Measurements from ENCODE around the gene SUSD3.

The SUSD3 gene

GRCh38 chr9:93041108-93041802, 17.2 kb upstream of the SUSD3 start:
- no peak overlapping the region for H3K4me3 ChIP-seq (ENCODE audit: low read length)
- H3K9me3 ChIP-seq (ENCODE audit: insufficient read depth, low read length), result no peaks in the 10 kb centered on the region
- no peaks in the 10 kb centered on the region for H3K36me3 ChIP-seq (replicated peaks; ENCODE audit: low read depth, low read length)
- H2AFZ ChIP-seq (ENCODE audit: low read depth, low read length), result peak overlapping the region; percentile 41; the same call in 1 of the 2 replicates
- peaks cover 13% of the 10 kb centered on the region for H3K4me1 ChIP-seq (ENCODE audit: low read length)
- no peak overlapping the region for H3K9ac ChIP-seq (ENCODE audit: low read length)
- H3K4me2 ChIP-seq (ENCODE audit: low read length), result no peak overlapping the region
- H3K27me3 ChIP-seq (ENCODE audit: low read depth, low read length), result no peaks in the 10 kb centered on the region
- H4K20me1 ChIP-seq (ENCODE audit: insufficient read depth, low read length), result no peaks in the 10 kb centered on the region
- H3K79me2 ChIP-seq (ENCODE audit: low read length), result no peaks in the 10 kb centered on the region
- no peak for TF ChIP-seq EZH2phosphoT487 (IDR thresholded peaks at IDR 0.05; ENCODE audit: low read depth)
- no peak overlapping the region for H3K27ac ChIP-seq (ENCODE audit: low read length)

GRCh38 chr9:93043122-93043521, 15.4 kb upstream of the SUSD3 start:
- no peak overlapping the region for H3K27ac ChIP-seq (ENCODE audit: low read length)
- H3K79me2 ChIP-seq (ENCODE audit: low read length), result no peaks in the 10 kb centered on the region
- no peak overlapping the region for H2AFZ ChIP-seq (ENCODE audit: low read depth, low read length)
- no peaks in the 10 kb centered on the region for H3K27me3 ChIP-seq (ENCODE audit: low read depth, low read length)
- H3K4me3 ChIP-seq (ENCODE audit: low read length), result no peak overlapping the region
- no peak overlapping the region for H3K9ac ChIP-seq (ENCODE audit: low read length)
- no peak overlapping the region for H3K4me2 ChIP-seq (ENCODE audit: low read length)
- H4K20me1 ChIP-seq (ENCODE audit: insufficient read depth, low read length), result no peaks in the 10 kb centered on the region
- no peaks in the 10 kb centered on the region for H3K9me3 ChIP-seq (ENCODE audit: insufficient read depth, low read length)
- H3K36me3 ChIP-seq (replicated peaks; ENCODE audit: low read depth, low read length), result no peaks in the 10 kb centered on the region
- no peak for TF ChIP-seq EZH2phosphoT487 (IDR thresholded peaks at IDR 0.05; ENCODE audit: low read depth)
- TF ChIP-seq CTCF (IDR thresholded peaks at IDR 0.05; ENCODE audit: low read depth, low read length), result no peak
- peaks cover 8% of the 10 kb centered on the region for H3K4me1 ChIP-seq (ENCODE audit: low read length)

GRCh38 chr9:93045521-93045920, 13.0 kb upstream of the SUSD3 start:
- Histone ChIP-seq H3K36me3 (replicated peaks; ENCODE audit: low read depth, low read length) (no peaks in the 10 kb centered on the region), H3K27me3 (ENCODE audit: low read depth, low read length) (no peaks in the 10 kb centered on the region), H2AFZ (ENCODE audit: low read depth, low read length) (no peak overlapping the region), H3K79me2 (ENCODE audit: low read length) (no peaks in the 10 kb centered on the region), H3K9me3 (ENCODE audit: insufficient read depth, low read length) (no peaks in the 10 kb centered on the region), H3K9ac (ENCODE audit: low read length) (no peak overlapping the region), H3K4me3 (ENCODE audit: low read length) (no peak overlapping the region), H3K4me2 (ENCODE audit: low read length) (no peak overlapping the region), H3K4me1 (ENCODE audit: low read length) (no peaks in the 10 kb centered on the region), H4K20me1 (ENCODE audit: insufficient read depth, low read length) (no peaks in the 10 kb centered on the region), H3K27ac (ENCODE audit: low read length) (no peak overlapping the region)
- TF ChIP-seq EZH2phosphoT487 (IDR thresholded peaks at IDR 0.05; ENCODE audit: low read depth) (no peak), CTCF (IDR thresholded peaks at IDR 0.05; ENCODE audit: low read depth, low read length) (no peak)

GRCh38 chr9:93048566-93049448, 9.7 kb upstream of the SUSD3 start:
- Histone ChIP-seq H3K36me3 (replicated peaks; ENCODE audit: low read depth, low read length) (no peaks in the 10 kb centered on the region), H3K9me3 (ENCODE audit: insufficient read depth, low read length) (no peaks in the 10 kb centered on the region), H3K27me3 (ENCODE audit: low read depth, low read length) (no peaks in the 10 kb centered on the region), H3K4me3 (ENCODE audit: low read length) (no peak overlapping the region), H3K79me2 (ENCODE audit: low read length) (no peaks in the 10 kb centered on the region), H3K27ac (ENCODE audit: low read length) (no peak overlapping the region), H3K4me1 (ENCODE audit: low read length) (no peaks in the 10 kb centered on the region), H3K4me2 (ENCODE audit: low read length) (no peak overlapping the region), H2AFZ (ENCODE audit: low read depth, low read length) (no peak overlapping the region), H4K20me1 (ENCODE audit: insufficient read depth, low read length) (no peaks in the 10 kb centered on the region), H3K9ac (ENCODE audit: low read length) (no peak overlapping the region)
- TF ChIP-seq CTCF (IDR thresholded peaks at IDR 0.05; ENCODE audit: low read depth, low read length) (no peak), EZH2phosphoT487 (IDR thresholded peaks at IDR 0.05; ENCODE audit: low read depth) (no peak)
